ENCODE data around the gene DLEU7.

DLEU7 gene

DNA sequence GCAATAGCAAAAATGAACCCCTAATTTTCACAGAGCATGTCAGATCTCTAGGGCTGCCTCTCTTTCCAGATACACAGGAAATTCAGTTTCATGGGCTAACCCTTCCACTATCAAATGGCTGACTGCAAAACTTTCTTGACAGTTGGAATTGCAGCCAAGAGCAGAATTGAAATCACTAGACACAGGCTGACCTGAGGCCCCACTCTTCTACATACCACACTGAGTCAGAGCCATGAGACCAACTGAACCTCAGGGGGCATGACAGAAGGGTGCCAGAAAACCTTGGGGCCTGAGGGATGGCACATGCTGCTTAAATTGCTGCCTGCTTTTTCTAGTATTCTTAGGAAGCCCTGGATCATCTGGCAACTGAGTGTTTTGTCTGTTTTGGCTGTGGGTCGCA lies 1.7 kb upstream of the DLEU7 start:
- DNase-seq (ENCODE audit: low spot score), result no peak

DNA sequence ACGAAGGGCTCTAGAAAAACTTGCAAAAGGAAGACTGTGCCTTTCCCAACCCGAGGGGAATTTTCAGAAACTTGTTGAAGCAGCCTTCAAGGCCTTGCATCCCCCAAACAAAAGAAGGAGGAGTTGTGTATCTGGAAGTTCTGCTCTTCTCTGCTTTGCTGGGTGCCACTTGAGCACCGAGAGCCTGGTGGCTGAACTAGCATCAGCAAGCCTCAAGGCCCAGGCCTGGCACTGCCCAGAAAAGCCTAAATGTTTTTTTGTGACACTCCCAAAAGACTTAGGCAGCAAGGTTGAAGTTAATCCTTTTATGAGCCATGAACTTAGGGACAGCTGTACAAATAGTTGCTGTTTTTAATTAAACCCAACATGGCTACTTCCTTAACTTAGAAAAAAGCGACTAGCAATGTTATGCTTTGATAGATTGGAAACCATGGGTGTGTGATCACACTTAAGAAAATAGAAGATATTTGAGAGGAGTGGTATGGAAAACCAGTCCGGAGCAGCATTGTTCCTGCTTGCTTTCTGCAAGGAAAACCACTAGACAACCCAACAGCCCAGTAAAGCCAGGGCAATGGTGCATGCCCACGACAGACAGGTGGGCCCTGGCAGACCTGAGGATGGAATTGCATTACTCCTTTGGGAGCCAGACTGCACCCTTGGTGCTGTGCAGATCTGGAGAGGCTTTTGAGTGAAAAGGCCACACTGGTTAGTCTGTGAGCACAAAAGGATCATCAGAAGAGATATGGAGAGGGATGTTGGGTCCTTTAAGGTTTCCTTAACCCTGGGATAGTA lies 788 bp upstream of the DLEU7 start:
- no peak for DNase-seq (ENCODE audit: low spot score)
- H3K9me3 ChIP-seq (ENCODE audit: severe bottlenecking), result no peaks in the 10 kb centered on the region

More for the DNA sequence above, 1.7 kb upstream of the DLEU7 start:
- H3K4me3 ChIP-seq (ENCODE audit: severe bottlenecking), result no peak overlapping the region
- TF ChIP-seq, protein P1, sequence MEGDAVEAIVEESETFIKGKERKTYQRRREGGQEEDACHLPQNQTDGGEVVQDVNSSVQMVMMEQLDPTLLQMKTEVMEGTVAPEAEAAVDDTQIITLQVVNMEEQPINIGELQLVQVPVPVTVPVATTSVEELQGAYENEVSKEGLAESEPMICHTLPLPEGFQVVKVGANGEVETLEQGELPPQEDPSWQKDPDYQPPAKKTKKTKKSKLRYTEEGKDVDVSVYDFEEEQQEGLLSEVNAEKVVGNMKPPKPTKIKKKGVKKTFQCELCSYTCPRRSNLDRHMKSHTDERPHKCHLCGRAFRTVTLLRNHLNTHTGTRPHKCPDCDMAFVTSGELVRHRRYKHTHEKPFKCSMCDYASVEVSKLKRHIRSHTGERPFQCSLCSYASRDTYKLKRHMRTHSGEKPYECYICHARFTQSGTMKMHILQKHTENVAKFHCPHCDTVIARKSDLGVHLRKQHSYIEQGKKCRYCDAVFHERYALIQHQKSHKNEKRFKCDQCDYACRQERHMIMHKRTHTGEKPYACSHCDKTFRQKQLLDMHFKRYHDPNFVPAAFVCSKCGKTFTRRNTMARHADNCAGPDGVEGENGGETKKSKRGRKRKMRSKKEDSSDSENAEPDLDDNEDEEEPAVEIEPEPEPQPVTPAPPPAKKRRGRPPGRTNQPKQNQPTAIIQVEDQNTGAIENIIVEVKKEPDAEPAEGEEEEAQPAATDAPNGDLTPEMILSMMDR (IDR thresholded peaks at IDR 0.05; ENCODE audit: poor library complexity, severe bottlenecking), result no peak
- no peaks in the 10 kb centered on the region for H3K9me3 ChIP-seq (ENCODE audit: severe bottlenecking)
- no peak overlapping the region for H3K27ac ChIP-seq (ENCODE audit: poor library complexity, severe bottlenecking)
- H3K27me3 ChIP-seq (ENCODE audit: insufficient read depth, poor library complexity, severe bottlenecking), result no peaks in the 10 kb centered on the region
- H3K4me1 ChIP-seq (ENCODE audit: insufficient read depth, poor library complexity, severe bottlenecking), result no peaks in the 10 kb centered on the region
- ATAC-seq (ENCODE audit: low read depth), result no peak
- H3K36me3 ChIP-seq (ENCODE audit: low read depth), result no peaks in the 10 kb centered on the region

DNA sequence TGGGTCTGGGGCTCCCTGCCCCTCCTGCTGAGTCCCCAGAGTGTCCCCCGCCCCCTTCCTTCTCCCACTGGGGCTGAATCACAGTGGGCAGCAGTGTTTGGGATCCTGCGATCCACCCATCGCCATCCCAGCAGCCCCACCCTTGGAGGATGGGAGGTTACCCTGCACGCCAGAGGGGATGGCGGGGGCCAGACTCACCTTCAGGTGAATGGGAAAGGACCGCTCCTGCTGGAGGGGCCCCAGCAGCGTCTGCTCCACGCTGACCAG lies 569 bp downstream of the DLEU7 start:
- DNase-seq (ENCODE audit: low spot score) (no peak), ATAC-seq (ENCODE audit: low read depth) (no peak)
- H3K9me3 ChIP-seq (ENCODE audit: severe bottlenecking), result no peaks in the 10 kb centered on the region
- H3K36me3 ChIP-seq (ENCODE audit: low read depth), result no peaks in the 10 kb centered on the region
- H3K27me3 ChIP-seq (ENCODE audit: insufficient read depth, poor library complexity, severe bottlenecking), result no peaks in the 10 kb centered on the region
- H3K4me1 ChIP-seq (ENCODE audit: insufficient read depth, poor library complexity, severe bottlenecking), result no peaks in the 10 kb centered on the region
- TF ChIP-seq, protein P1 (IDR thresholded peaks at IDR 0.05; ENCODE audit: poor library complexity, severe bottlenecking), result no peak
- H3K27ac ChIP-seq (ENCODE audit: poor library complexity, severe bottlenecking), result no peak overlapping the region
- no peak overlapping the region for H3K4me3 ChIP-seq (ENCODE audit: severe bottlenecking)

More for the DNA sequence above, 788 bp upstream of the DLEU7 start:
- H3K4me1 ChIP-seq (ENCODE audit: insufficient read depth, poor library complexity, severe bottlenecking), result no peaks in the 10 kb centered on the region
- no peaks in the 10 kb centered on the region for H3K27me3 ChIP-seq (ENCODE audit: insufficient read depth, poor library complexity, severe bottlenecking)
- ATAC-seq (ENCODE audit: low read depth), result no peak
- no peak overlapping the region for H3K27ac ChIP-seq (ENCODE audit: poor library complexity, severe bottlenecking)
- no peak overlapping the region for H3K4me3 ChIP-seq (ENCODE audit: severe bottlenecking)
- TF ChIP-seq, protein P1 (IDR thresholded peaks at IDR 0.05; ENCODE audit: poor library complexity, severe bottlenecking), result no peak
- no peaks in the 10 kb centered on the region for H3K36me3 ChIP-seq (ENCODE audit: low read depth)

DNA sequence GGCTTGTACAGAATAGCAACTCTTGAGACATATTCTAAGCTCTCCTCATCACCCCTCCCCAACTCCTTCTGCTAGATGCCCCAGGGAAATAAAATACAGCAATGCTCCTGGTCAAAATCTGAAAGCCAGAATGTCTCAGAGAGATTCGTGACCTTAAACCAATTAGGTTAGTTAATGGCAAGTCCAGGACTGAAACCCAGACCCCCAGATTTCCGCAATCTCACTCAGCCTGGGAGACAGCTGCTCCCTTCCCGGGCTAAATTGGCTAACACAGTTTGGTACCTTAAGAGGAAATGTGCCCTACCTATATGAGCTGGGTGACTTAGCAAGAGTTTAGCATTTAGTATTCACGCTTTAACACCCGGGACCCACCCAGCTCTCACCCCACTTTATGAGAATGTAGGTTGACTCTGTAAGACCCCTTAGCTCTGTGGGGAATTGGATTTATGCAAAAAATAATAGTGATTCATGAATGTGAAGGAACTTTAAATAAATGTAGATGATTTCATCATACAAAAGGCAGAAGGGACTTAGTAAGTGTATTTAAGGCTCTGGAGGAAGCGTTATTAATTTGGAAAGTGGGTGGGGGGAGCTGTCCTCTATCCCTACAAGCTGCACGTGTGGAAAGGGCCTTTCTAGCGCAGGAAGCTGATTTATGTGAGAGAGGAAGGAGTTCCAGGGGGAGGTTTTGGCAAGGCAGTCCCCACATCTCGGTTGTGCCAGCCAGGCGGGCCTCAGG lies 1.1 kb downstream of the DLEU7 start:
- Histone ChIP-seq H3K4me1 (ENCODE audit: insufficient read depth, poor library complexity, severe bottlenecking) (no peaks in the 10 kb centered on the region), H3K27ac (ENCODE audit: poor library complexity, severe bottlenecking) (no peak overlapping the region), H3K9me3 (ENCODE audit: severe bottlenecking) (no peaks in the 10 kb centered on the region), H3K27me3 (ENCODE audit: insufficient read depth, poor library complexity, severe bottlenecking) (no peaks in the 10 kb centered on the region), H3K4me3 (ENCODE audit: severe bottlenecking) (no peak overlapping the region), H3K36me3 (ENCODE audit: low read depth) (no peaks in the 10 kb centered on the region)
- no peak for ATAC-seq (ENCODE audit: low read depth)
- TF ChIP-seq, protein P1 (IDR thresholded peaks at IDR 0.05; ENCODE audit: poor library complexity, severe bottlenecking), result no peak
- DNase-seq (ENCODE audit: low spot score), result no peak

DNA sequence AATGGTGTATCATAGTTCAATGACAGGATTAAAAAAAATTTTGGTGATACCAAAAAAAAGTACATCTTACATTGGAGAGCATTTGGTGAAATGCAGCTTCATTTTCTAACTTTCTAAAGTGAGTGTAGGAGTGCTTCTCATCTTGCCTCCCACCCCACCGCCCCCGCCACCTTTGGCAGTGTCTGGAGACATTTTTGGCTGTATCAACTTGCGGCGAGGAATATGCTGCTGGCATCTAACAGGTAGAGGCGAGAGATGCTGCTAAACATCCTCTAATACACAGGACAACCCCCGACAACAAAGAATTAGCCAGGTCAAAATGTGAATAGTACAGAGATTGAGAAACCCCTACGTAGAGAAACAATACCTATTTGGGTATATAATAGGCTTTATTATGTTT lies 1.7 kb downstream of the DLEU7 start:
- ATAC-seq (ENCODE audit: low read depth) (no peak), DNase-seq (ENCODE audit: low spot score) (no peak)
- TF ChIP-seq, protein P1 (IDR thresholded peaks at IDR 0.05; ENCODE audit: poor library complexity, severe bottlenecking), result no peak

More for the DNA sequence above, 1.7 kb downstream of the DLEU7 start:
- H3K4me1 ChIP-seq (ENCODE audit: insufficient read depth, poor library complexity, severe bottlenecking), result no peaks in the 10 kb centered on the region
- no peaks in the 10 kb centered on the region for H3K9me3 ChIP-seq (ENCODE audit: severe bottlenecking)
- H3K27ac ChIP-seq (ENCODE audit: poor library complexity, severe bottlenecking), result no peak overlapping the region
- H3K27me3 ChIP-seq (ENCODE audit: insufficient read depth, poor library complexity, severe bottlenecking), result no peaks in the 10 kb centered on the region
- no peak overlapping the region for H3K4me3 ChIP-seq (ENCODE audit: severe bottlenecking)
- no peaks in the 10 kb centered on the region for H3K36me3 ChIP-seq (ENCODE audit: low read depth)
